ENCODE measurements around the gene KATNB1. TPM values are rescaled to one million over a fixed set of nuclear protein-coding genes. Genes with fewer than 3 reads are reported as not detected.

KATNB1 gene
- total RNA-seq, 4 donors from 2014 or later = 13.3 to 27.4 (median 18.1) TPM

DNA sequence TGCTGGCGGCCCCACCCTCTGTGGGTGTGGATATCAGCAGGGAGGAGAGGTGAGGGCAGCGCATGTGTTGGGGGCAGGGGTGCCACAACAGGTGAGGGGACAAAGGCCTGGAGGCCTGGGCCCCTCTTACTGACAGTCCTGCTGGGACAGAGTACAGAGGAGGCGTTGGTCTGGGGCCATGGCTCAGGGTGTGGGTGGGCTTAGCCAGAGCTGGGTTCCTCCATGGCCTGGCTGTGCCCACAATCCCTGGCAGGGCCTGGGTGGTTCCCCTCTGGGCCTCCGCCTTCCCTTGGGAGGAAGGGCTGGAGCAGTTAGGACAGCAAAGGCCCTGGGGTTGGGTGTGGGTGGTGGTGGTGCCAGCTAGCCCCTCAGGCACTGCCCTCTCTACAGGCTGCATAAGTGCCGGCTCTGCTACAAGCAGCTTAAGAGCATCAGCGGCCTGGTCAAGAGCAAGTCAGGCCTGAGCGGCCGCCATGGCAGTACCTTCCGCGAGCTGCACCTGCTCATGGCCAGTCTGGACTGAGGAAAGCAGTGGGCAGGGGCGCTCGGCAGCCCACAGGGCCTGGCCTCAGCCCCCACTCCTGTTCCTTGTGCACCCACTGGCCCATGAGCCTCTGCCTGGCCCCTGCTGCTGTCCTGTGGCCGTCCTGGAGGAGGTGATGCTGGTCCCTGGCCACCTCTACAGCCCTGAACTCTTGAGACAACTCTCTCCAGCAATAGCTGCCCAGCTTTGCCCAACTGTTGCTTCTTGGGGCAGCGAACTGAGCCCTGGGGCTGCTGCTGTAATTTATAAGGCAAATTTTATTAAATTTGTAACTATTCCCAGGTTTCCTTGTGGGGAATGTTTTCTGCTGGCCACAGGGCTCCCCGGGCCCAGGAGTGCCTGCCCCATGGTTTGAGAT, 21.1 kb downstream of the KATNB1 start:
- TF ChIP-seq, protein P1, sequence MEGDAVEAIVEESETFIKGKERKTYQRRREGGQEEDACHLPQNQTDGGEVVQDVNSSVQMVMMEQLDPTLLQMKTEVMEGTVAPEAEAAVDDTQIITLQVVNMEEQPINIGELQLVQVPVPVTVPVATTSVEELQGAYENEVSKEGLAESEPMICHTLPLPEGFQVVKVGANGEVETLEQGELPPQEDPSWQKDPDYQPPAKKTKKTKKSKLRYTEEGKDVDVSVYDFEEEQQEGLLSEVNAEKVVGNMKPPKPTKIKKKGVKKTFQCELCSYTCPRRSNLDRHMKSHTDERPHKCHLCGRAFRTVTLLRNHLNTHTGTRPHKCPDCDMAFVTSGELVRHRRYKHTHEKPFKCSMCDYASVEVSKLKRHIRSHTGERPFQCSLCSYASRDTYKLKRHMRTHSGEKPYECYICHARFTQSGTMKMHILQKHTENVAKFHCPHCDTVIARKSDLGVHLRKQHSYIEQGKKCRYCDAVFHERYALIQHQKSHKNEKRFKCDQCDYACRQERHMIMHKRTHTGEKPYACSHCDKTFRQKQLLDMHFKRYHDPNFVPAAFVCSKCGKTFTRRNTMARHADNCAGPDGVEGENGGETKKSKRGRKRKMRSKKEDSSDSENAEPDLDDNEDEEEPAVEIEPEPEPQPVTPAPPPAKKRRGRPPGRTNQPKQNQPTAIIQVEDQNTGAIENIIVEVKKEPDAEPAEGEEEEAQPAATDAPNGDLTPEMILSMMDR (IDR thresholded peaks at IDR 0.05) = no peak
- TF ChIP-seq POLR2A (IDR thresholded peaks at IDR 0.05) = no peak
- Histone ChIP-seq H3K9me3 (no peaks in the 10 kb centered on the region), H3K36me3 (no peaks in the 10 kb centered on the region), H3K4me1 (no peaks in the 10 kb centered on the region), H3K27me3 (no peaks in the 10 kb centered on the region), H3K27ac (no peak overlapping the region), H3K4me3 (no peak overlapping the region)
- no peak for DNase-seq
- intact Hi-C loops (cut with DNase I; ENCODE audit: low total_unique reads) = loop anchor here (5.0 to 10.0 kb wide), 2 partner anchors 108 to 246 kb away; partner anchors contain the start of genes USB1 and ZNF319

DNA sequence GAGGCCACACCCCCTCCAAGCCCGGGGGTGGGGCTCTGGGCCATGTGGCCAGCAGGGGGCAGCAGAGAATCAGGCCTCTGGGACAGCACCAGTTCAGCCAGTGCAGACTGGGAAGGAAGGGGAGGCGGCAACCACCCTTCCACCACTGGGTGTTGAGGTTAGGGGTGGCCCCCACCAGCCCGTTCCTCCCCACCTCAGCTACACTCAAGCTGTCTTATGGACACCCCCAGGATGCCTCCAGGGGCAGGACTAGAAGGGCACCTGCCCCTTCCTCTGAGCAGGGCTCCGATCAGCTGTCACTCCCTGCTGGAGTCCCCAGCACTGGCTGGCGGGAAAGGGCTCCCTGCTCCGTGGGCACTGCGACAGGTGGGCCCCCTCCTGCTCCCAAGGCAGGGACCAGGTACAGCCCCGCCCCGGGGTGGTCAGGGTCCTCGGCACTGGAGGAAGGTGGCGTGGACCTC, 21.8 kb downstream of the KATNB1 start:
- no peaks in the 10 kb centered on the region for H3K4me1 ChIP-seq
- intact Hi-C loops (cut with DNase I; ENCODE audit: low total_unique reads) = loop anchor here (5.0 to 10.0 kb wide), 2 partner anchors 107 to 245 kb away; partner anchors contain the start of genes USB1 and ZNF319
- H3K27ac ChIP-seq = no peak overlapping the region
- no peaks in the 10 kb centered on the region for H3K36me3 ChIP-seq
- H3K4me3 ChIP-seq = no peak overlapping the region
- TF ChIP-seq POLR2A (IDR thresholded peaks at IDR 0.05) = no peak
- TF ChIP-seq, protein P1 (IDR thresholded peaks at IDR 0.05) = peak; percentile 94 to 99 (median 96)
- DNase-seq = peak; percentile 85 to 90
- H3K9me3 ChIP-seq = no peaks in the 10 kb centered on the region
- H3K27me3 ChIP-seq = no peaks in the 10 kb centered on the region

DNA sequence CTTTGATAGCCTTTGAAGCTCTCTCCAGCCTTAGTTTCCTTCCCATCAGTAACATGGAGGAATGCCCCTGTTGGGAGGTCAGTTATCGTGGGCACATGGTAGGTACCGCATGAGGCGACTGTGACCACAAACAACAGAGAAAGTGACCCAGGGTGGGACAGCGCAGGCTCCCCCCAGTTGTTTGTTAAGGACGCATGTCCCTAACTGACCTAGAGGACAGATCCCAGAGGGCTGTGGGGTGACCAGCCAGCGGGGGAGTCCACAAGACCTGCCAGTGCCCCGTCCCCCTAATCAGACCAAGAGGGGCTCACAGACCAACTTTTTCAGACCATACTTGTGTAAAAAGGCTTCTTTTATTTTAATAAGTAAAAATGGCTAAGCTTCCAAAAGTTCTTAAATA, 22.3 kb downstream of the KATNB1 start:
- H3K9me3 ChIP-seq = no peaks in the 10 kb centered on the region
- intact Hi-C loops (cut with DNase I; ENCODE audit: low total_unique reads) = loop anchor here (5.0 to 10.0 kb wide), 2 partner anchors 107 to 244 kb away; partner anchors contain the start of genes USB1 and ZNF319
- H3K4me1 ChIP-seq = no peaks in the 10 kb centered on the region
- no peaks in the 10 kb centered on the region for H3K27me3 ChIP-seq
- TF ChIP-seq, protein P1 (IDR thresholded peaks at IDR 0.05) = no peak
- no peak for TF ChIP-seq POLR2A (IDR thresholded peaks at IDR 0.05)
- no peaks in the 10 kb centered on the region for H3K36me3 ChIP-seq
- H3K27ac ChIP-seq = peak overlapping the region in 1 of 2 donors; percentile 33
- H3K4me3 ChIP-seq = no peak overlapping the region
- DNase-seq = no peak

DNA sequence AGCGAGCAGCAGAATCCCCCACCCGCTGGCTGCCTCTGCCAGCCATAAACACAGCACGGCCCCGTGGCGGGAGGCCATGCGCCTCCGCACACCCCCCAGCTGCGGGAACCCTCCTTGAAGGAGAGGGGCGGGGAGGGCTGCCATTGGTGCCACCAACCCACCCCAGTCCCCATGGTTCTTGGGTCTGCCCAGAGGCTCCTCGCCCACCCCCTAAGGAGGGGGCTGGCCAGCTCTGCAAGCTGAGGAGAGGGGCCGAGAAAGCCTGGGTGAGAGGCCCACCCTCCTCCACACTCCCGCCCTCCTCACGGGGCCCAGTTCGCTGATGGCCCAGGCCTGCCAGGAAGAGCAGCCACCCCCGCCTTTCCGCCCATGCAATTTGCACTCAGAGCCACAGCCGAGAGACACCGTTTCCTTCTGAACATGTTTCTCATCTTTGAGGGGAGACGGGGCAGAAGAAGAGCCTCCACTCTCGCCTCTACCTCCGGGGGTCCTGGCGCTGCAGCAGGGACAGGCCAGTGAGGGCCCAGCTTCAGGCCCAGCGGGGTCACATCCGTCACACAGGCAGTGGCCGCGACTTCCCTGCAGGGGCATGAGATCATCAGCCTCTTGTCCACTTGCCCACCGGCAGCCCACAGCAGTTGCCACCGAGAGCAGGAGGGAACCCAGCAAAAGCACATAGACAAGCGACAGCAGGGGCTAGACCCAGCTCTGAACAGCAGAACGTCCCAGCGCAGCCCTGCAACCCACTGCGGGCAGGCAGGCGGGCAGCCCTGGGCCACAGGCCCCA, 23.0 kb downstream of the KATNB1 start:
- Histone ChIP-seq H3K27ac (peak overlapping the region in 1 of 2 donors; percentile 33), H3K27me3 (no peaks in the 10 kb centered on the region), H3K4me1 (no peaks in the 10 kb centered on the region), H3K4me3 (no peak overlapping the region), H3K9me3 (no peaks in the 10 kb centered on the region), H3K36me3 (no peaks in the 10 kb centered on the region)
- intact Hi-C loops (cut with DNase I; ENCODE audit: low total_unique reads) = loop anchor here (5.0 to 10.0 kb wide), 2 partner anchors 106 to 244 kb away; partner anchors contain the start of genes USB1 and ZNF319
- no peak for DNase-seq
- TF ChIP-seq POLR2A (IDR thresholded peaks at IDR 0.05) = no peak
- TF ChIP-seq, protein P1 (IDR thresholded peaks at IDR 0.05) = no peak

Measured in uterus (tissue), 4 donors.